ENCODE measurements around the gene VAPA.

Gene VAPA

DNA sequence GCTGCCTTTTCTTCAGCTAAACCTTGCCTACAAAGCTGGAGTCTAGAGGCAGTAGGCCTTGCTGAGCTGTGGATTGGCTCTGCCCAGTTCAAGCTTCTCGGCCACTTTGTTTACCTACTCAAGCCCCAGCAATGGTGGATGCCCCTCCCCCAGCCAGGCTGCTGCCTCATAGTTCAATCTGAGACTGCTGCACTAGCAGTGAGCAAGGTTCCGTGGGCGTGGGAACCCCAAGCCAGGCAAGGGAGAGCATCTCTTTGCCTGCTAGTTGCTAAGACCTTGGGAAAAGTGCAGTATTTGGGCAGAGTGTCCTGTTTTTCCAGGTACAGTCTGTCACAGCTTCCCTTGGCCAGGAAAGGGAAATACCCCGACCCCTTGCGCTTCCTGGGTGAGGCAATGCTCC, 68.9 kb downstream of the VAPA start:
- no peak overlapping the region for H3K4me3 Mint-ChIP-seq
- peaks cover 17% of the 10 kb centered on the region for H3K27me3 Mint-ChIP-seq
- DNase-seq: no peak
- H3K4me1 Mint-ChIP-seq (ENCODE audit: low read depth): no peaks in the 10 kb centered on the region
- no peaks in the 10 kb centered on the region for H3K9me3 Mint-ChIP-seq
- H3K36me3 Mint-ChIP-seq (ENCODE audit: low read depth): no peaks in the 10 kb centered on the region
- H3K27ac Mint-ChIP-seq: no peak overlapping the region

DNA sequence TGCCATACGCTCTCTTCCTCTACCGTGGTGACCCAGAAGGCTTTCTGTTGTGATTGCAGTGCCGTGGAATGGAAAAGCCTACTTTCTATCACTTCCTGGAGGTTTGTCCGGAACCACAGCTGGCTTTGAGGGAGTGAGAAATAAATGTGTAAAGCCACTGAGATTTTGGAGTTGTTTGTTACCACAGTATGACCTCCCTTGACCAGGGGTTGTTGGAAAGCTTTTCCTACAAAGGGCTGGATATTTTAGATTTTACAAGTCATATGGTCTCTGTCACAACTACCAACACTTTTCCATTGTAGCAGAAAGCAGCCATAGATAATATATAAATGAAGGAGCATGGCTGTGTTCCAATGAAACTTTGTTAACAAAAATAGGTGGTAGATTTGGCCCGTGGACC, 70.3 kb downstream of the VAPA start:
- no peak for DNase-seq
- Mint-ChIP-seq H3K9me3 (no peaks in the 10 kb centered on the region), H3K27me3 (peaks cover 25% of the 10 kb centered on the region), H3K27ac (no peak overlapping the region), H3K36me3 (ENCODE audit: low read depth) (no peaks in the 10 kb centered on the region), H3K4me3 (no peak overlapping the region), H3K4me1 (ENCODE audit: low read depth) (peaks cover 2% of the 10 kb centered on the region)

DNA sequence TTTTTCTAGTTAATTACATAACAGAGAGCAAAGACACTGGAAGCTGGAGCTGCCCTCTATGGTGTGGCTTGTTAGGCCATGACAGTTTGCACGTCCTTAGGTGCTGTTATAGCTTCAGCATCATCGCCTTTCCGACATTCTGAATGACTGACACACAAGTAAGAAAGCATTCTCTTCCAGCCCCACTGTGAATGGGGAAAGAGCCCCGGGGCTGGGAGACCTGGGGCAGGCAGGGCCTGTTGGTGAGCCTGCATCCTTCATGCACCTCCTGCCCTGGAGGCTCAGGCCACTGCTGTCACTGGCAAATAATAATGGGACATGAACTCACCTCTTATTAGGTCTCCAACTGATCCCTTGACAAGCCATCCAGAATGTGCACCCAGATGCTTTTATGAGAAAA, 71.8 kb downstream of the VAPA start:
- H3K9me3 Mint-ChIP-seq: no peaks in the 10 kb centered on the region
- peaks cover 2% of the 10 kb centered on the region for H3K4me1 Mint-ChIP-seq (ENCODE audit: low read depth)
- no peak overlapping the region for H3K4me3 Mint-ChIP-seq
- no peaks in the 10 kb centered on the region for H3K36me3 Mint-ChIP-seq (ENCODE audit: low read depth)
- no peak for DNase-seq
- H3K27ac Mint-ChIP-seq: no peak overlapping the region
- peaks cover 32% of the 10 kb centered on the region for H3K27me3 Mint-ChIP-seq

DNA sequence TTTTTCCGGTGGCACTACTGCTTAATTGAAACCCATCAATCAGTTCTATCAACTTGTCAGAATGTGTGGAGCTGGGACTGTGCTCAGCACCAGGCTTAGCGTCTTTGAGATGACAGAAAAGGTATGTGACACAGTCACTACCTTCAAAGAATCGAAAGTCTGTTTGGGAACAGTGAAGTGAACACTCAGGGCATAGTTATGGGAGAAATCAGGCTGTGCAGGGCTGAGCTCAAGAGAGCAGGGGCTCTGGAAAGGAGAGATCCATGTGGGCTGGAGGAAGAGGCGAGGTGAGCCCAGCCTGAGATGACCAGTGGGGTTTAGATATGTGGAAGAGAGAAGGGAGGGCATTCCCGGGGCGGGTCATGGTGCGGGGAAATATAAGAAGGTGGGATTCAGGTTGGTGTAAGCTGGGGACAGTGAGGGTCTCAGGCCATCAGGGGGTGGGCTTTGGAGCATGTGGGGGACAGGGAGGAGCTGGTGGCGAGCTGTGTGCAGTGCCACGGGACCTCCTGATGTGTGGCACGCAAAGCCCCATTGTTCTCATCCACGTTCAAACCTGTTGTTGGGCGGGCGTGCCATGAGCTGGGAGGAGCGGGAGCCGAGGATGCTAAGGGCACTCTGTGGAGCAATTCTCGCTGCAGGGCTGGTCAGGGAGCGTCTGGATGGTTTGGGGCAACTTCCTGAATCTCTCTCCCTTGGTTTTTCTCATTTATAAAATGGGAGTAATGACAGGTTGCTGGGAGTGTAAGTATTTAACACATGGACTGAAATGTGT, 72.5 kb downstream of the VAPA start:
- Mint-ChIP-seq H3K9me3 (no peaks in the 10 kb centered on the region), H3K4me3 (no peak overlapping the region), H3K27me3 (peaks cover 32% of the 10 kb centered on the region), H3K4me1 (ENCODE audit: low read depth) (peaks cover 2% of the 10 kb centered on the region), H3K27ac (no peak overlapping the region), H3K36me3 (ENCODE audit: low read depth) (no peaks in the 10 kb centered on the region)
- no peak for DNase-seq

DNA sequence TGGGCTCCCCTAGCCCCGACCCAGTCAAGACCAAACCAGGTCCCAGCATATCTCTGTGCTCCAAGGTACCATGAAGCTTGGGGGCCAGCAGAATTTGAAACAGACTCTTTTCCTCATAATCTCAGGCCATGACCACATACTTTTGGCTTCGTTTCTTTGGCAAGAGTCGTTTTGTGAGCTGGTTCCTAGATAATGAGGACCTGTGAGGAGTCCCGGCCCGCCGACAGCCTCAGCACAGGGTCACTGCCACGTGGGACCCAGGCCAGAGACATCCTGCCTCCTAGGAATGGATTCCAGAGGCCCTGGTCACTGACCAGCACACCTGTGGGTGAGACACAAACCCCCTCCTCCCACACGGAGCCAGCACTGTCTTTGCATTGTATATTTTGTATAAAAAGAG, 73.5 kb downstream of the VAPA start:
- Mint-ChIP-seq H3K27me3 (peaks cover 34% of the 10 kb centered on the region), H3K4me3 (no peak overlapping the region), H3K9me3 (no peaks in the 10 kb centered on the region), H3K36me3 (ENCODE audit: low read depth) (no peaks in the 10 kb centered on the region), H3K4me1 (ENCODE audit: low read depth) (peaks cover 2% of the 10 kb centered on the region), H3K27ac (no peak overlapping the region)
- DNase-seq: no peak

DNA sequence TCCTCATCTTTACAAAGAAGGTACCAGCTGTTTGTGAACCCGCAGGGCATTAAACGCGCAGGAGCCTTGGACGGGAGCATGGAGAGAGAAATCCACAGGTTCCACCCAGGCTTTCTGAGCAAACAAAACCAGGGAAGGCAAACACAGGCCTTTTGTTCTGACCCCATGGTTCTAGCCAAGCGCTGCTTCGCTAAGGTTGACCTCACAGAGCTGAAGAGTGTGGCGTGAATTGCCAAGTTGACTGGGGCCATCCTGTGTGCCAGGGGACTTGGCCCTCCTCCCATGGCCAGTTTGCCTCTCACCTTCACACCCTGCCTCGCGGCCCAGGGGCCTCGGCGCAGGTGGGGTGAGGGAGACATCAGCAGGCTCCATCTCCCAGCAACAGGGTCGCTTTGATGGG, 74.1 kb downstream of the VAPA start:
- no peak for DNase-seq
- no peaks in the 10 kb centered on the region for H3K36me3 Mint-ChIP-seq (ENCODE audit: low read depth)
- H3K27ac Mint-ChIP-seq: no peak overlapping the region
- peaks cover 2% of the 10 kb centered on the region for H3K4me1 Mint-ChIP-seq (ENCODE audit: low read depth)
- H3K9me3 Mint-ChIP-seq: no peaks in the 10 kb centered on the region
- H3K27me3 Mint-ChIP-seq: peaks cover 37% of the 10 kb centered on the region
- no peak overlapping the region for H3K4me3 Mint-ChIP-seq

DNA sequence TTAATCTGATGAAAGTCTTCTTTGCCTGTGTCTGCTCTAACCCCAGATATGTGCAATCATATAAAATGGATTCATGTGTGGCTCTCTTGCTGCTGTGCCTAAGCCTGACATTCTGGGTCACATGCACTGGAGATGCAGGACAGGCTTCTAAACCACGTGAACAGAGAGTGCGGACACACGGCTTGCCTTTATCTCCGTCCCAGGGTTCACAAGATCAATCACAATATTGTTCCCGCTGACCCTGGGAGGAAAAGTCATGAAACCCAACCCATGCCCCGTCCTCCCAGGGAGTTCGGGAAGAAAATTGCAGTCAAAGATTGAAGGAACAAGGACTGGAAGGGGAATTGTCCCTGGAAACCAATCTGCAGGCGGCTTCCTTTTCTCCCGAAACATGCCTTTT, 74.8 kb downstream of the VAPA start:
- DNase-seq: no peak
- H3K27me3 Mint-ChIP-seq: peaks cover 37% of the 10 kb centered on the region
- no peak overlapping the region for H3K27ac Mint-ChIP-seq
- no peaks in the 10 kb centered on the region for H3K36me3 Mint-ChIP-seq (ENCODE audit: low read depth)
- H3K9me3 Mint-ChIP-seq: no peaks in the 10 kb centered on the region
- H3K4me3 Mint-ChIP-seq: no peak overlapping the region
- H3K4me1 Mint-ChIP-seq (ENCODE audit: low read depth): peaks cover 2% of the 10 kb centered on the region

DNA sequence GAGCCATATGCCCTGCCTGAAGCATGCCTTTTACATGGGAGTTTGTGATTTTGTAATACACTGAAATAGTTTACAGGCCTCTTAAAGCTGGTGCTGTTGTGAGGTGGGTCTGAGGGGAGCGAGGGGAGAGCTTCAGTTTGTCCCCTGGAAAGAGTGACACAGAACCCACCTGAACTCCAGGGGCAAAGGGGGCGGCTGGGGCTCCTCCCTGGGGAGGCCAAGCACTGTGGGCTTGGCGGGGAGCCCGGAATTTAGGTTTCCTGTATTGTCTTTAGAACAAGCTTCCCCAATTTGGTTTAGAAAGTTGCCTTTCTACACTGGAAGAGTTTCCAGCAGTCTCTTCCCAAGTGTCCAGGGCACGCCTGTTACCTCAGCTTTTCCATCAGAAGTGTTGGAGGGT, 75.7 kb downstream of the VAPA start:
- H3K36me3 Mint-ChIP-seq (ENCODE audit: low read depth): no peaks in the 10 kb centered on the region

DNA sequence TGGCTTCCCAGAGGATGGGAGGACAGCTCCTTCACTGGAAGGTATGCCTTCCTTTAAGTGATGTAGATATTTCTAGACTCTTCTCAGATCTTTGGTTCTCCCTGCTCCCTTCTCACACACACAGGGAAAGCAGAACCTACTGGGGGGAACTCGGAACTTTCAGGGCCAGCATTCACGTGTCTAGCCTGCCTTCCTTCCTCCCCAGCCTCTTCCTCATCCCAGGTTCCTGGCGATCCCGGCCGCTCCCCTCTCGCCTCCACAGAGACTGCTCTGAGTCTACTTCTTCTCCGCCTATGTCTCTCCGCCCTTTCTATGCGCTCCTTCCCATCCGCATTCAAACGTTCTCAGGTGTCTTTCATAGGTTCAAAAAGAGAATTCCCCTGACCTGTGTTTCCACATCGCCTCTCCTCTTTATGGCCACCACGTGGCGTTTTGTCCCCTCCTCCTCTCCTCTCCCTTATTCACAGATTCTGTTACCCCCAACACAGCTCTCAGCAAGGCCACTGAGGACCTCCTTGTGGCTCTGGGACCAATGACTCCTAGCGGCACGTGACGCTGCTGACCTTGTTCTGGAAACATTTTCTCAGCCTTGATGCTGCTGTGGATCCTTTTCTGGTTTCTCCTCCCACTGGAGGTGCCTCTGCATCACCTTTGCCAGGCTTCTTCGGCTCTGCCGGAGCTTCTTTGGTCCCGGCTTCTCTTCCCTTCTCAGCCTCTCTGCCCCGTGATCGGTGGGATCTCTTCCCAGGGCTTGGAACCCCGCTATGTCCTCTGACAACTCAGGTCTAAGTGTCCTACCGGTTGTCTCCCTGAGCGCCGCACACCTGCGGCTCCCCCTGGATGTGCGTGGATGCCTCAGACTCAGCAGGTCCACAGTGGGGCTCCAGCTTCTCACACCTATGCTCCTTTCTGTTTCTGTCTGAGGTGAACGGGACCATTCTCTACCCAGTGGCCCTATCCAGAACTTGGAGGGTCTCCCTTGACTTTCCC, 77.5 kb downstream of the VAPA start:
- H3K4me1 Mint-ChIP-seq (ENCODE audit: low read depth): peaks cover 2% of the 10 kb centered on the region
- H3K27ac Mint-ChIP-seq: no peak overlapping the region
- no peak for DNase-seq
- peaks cover 31% of the 10 kb centered on the region for H3K27me3 Mint-ChIP-seq
- H3K9me3 Mint-ChIP-seq: no peaks in the 10 kb centered on the region
- H3K36me3 Mint-ChIP-seq (ENCODE audit: low read depth): no peaks in the 10 kb centered on the region
- no peak overlapping the region for H3K4me3 Mint-ChIP-seq

More for the DNA sequence above, 75.7 kb downstream of the VAPA start:
- H3K27me3 Mint-ChIP-seq: peaks cover 34% of the 10 kb centered on the region
- H3K9me3 Mint-ChIP-seq: no peaks in the 10 kb centered on the region
- DNase-seq: no peak
- peaks cover 2% of the 10 kb centered on the region for H3K4me1 Mint-ChIP-seq (ENCODE audit: low read depth)
- no peak overlapping the region for H3K4me3 Mint-ChIP-seq
- no peak overlapping the region for H3K27ac Mint-ChIP-seq

DNA sequence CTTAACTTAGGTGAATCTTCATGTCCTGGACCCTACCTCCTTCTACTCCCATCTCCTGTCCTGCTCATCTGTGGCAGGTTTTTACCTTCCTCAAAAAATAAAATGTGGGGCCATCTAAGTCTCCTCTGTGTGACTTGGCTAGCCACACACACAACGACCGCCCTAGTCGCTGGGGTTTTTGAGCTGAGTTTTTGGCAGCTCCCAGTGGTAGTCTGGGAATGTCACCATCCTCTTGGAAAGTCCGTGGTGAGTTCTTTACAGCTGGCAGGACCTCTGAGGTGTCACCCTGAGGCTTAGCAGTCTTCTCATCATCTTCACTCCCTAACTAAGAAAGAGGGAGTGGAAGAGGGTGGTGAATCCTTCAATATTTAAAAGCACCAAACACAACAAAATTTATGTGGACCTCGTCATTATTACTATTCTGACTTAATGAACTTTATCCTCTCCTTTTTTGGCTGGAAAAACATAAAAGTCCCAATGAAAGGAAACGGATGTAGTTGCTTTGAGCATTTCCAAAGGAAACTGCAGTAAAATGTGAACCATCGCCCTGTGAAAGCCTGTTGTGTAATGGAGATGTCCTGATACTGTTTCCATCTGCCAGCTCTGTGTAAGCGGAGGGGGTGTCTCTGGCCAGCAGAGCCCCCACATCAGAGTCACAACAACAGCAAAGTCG, 78.6 kb downstream of the VAPA start:
- DNase-seq: no peak
- Mint-ChIP-seq H3K4me3 (no peak overlapping the region), H3K9me3 (peaks cover 6% of the 10 kb centered on the region), H3K36me3 (ENCODE audit: low read depth) (no peaks in the 10 kb centered on the region), H3K27ac (no peak overlapping the region), H3K4me1 (ENCODE audit: low read depth) (peaks cover 2% of the 10 kb centered on the region), H3K27me3 (peaks cover 29% of the 10 kb centered on the region)

DNA sequence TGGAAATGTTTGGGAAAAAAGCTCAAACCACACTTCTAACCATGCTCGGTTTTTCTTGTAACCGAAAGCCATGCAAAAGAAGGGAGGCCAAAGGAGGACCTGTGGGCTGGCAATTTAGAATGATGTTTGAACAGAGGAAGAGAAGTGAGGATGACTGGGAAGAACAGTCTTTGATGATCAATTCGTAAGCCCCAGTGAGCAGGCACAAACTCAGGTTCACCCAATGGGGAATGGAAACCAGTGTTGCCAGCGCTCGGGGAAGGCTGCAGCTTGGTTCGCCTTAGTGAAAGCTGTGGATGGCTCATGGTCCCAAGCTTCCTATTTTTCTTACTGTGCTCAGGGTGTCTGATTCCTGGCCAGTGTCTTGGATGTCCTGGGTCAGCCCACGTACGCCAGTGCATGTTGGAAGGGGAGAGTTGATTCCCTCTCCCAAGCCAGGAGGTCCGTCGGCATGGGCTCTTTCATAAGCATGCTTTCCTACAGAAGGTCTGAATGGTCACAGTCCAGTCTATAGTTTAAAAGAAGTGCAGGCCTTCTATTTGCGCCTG, 79.2 kb downstream of the VAPA start:
- no peak for DNase-seq
- Mint-ChIP-seq H3K27me3 (peaks cover 28% of the 10 kb centered on the region), H3K9me3 (peaks cover 12% of the 10 kb centered on the region), H3K36me3 (ENCODE audit: low read depth) (no peaks in the 10 kb centered on the region), H3K4me3 (no peak overlapping the region), H3K27ac (no peak overlapping the region), H3K4me1 (ENCODE audit: low read depth) (peaks cover 2% of the 10 kb centered on the region)

DNA sequence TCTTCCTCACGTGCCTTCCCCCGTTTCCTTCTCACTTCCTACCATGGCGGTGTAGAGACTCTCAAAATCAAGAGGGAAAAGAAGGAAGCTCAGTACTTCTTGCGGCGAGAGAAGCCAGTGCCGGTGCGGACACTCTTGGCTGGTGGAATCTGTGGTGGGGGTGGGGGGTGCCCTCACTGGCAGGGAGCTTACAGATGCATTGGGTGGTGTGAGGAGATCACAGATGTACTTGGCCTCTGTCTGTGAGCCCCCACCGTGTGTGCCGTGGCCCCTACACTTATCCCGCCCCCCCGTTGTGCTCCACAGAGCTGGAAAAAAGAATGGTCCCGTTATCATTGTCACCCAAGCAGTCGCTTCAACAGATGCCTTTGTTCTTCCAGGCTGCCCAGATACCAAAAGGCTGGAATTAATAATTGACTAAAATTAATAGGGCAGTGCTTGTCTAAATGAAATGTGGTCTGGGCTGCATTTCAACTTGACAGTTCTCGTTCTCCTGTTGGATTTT, 79.8 kb downstream of the VAPA start:
- Mint-ChIP-seq H3K4me1 (ENCODE audit: low read depth) (peaks cover under 1% of the 10 kb centered on the region), H3K4me3 (no peak overlapping the region), H3K27me3 (peaks cover 23% of the 10 kb centered on the region), H3K9me3 (peaks cover 17% of the 10 kb centered on the region), H3K36me3 (ENCODE audit: low read depth) (no peaks in the 10 kb centered on the region), H3K27ac (no peak overlapping the region)
- DNase-seq: no peak

DNA sequence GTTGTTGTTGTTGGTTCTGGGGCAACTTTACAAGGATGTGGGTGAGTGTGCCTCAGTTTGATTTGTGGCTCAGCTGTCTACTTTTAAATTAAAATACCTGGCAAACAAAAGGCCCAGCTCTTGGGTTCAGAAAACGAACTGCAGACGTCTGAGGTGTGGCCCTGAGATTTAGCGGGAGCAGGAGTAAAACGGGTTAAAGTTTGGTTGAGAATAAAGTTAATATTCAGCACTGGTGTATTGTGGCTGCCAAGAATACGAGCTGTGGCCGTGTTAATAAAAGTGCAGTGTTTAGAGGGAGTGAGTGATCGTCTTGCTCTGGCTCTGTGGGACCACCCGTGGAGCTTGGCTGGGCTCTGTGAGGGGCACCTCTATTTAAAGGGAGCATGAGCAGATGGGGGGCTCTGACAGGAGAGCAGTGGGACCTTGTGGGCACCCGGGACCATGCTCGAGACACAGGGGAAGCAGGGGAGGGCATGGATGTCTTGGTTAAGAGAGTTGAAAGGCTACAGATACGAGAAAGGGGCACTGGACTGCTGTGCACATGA, 80.3 kb downstream of the VAPA start:
- no peaks in the 10 kb centered on the region for H3K36me3 Mint-ChIP-seq (ENCODE audit: low read depth)
- peaks cover 18% of the 10 kb centered on the region for H3K9me3 Mint-ChIP-seq
- peaks cover 21% of the 10 kb centered on the region for H3K27me3 Mint-ChIP-seq
- no peak overlapping the region for H3K27ac Mint-ChIP-seq
- H3K4me3 Mint-ChIP-seq: no peak overlapping the region
- no peak for DNase-seq
- no peaks in the 10 kb centered on the region for H3K4me1 Mint-ChIP-seq (ENCODE audit: low read depth)

DNA sequence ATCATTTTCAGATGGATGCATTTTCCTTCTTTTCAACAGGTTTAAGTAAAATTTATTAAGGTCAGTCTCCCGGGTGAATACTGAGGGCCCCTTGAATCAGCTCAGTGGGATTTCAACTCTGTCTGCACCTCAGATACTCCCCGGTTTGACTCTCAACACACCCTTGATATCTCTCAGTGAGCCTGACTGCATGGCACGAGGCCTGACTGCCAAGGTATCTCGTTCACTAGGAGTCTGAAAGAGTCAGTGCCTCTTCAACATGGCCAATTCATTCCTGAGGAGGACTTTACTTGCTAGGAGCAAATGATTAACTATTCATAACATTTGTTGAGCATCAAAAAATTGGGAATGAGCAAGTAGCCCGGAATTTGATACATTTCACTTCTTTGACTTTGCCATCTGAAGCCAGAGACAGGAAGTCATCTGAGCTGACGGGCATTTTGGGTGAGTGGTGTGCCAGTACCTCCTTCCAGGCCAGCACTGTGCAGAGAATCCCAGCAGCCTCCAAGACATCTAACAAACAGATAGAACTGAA, 81.0 kb downstream of the VAPA start:
- H3K9me3 Mint-ChIP-seq: peaks cover 21% of the 10 kb centered on the region

More for the DNA sequence above, 81.0 kb downstream of the VAPA start:
- Mint-ChIP-seq H3K27ac (no peak overlapping the region), H3K27me3 (peaks cover 18% of the 10 kb centered on the region), H3K4me3 (no peak overlapping the region), H3K4me1 (ENCODE audit: low read depth) (no peaks in the 10 kb centered on the region), H3K36me3 (ENCODE audit: low read depth) (no peaks in the 10 kb centered on the region)
- no peak for DNase-seq

Measured in activated T-cell treated with anti-CD3 and anti-CD28 coated beads, Interleukin-2, amount 50 U/mL, for 24 hours (primary cell).